ENCODE results near the gene STIL.

DNA sequence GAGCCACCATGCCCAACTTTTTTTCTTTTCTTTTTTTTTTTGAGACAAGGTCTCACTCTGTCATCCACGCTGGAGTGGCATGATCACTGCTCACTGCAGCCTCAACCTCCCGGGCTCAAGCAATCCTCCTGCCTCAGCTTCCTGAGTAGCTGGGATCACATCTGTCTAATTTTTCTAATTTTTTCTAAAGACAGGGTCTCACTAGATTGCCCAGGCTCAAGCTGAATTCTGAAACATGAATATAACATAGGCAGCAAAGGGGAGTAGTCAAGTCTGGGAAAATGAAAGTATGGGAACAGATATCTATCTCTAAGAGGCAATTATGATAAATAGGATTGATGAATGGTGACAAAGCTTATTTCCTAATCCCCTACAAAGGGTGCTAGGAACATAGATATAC lies 12.3 kb upstream of the STIL start:
- TF ChIP-seq, protein P1, sequence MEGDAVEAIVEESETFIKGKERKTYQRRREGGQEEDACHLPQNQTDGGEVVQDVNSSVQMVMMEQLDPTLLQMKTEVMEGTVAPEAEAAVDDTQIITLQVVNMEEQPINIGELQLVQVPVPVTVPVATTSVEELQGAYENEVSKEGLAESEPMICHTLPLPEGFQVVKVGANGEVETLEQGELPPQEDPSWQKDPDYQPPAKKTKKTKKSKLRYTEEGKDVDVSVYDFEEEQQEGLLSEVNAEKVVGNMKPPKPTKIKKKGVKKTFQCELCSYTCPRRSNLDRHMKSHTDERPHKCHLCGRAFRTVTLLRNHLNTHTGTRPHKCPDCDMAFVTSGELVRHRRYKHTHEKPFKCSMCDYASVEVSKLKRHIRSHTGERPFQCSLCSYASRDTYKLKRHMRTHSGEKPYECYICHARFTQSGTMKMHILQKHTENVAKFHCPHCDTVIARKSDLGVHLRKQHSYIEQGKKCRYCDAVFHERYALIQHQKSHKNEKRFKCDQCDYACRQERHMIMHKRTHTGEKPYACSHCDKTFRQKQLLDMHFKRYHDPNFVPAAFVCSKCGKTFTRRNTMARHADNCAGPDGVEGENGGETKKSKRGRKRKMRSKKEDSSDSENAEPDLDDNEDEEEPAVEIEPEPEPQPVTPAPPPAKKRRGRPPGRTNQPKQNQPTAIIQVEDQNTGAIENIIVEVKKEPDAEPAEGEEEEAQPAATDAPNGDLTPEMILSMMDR (optimal IDR thresholded peaks at IDR 0.05 in 1 of 3, IDR thresholded peaks at IDR 0.05 in 1 of 3, conservative IDR thresholded peaks at IDR 0.05 in 1 of 3; ENCODE audit: extremely low read depth in 1 of 3, insufficient read depth in 2 of 3, low read length in 3 of 3): no peak
- no peak for TF ChIP-seq EZH2 (IDR thresholded peaks at IDR 0.05; ENCODE audit: low read length)

Measured in keratinocyte (primary cell).